Measurements from ENCODE around the gene CDH1. TPM values are rescaled to one million over a fixed set of nuclear protein-coding genes. Genes with fewer than 3 reads are reported as not detected.

Gene CDH1
- total and polyA plus RNA-seq, 2 experiments from 2014 or later = 64.1 to 142 TPM

GRCh38 chr16:68695575-68695974 is 41.5 kb upstream of the CDH1 start:
- H3K4me2 ChIP-seq = no peak overlapping the region
- no peak overlapping the region for H2AFZ ChIP-seq
- no peaks in the 10 kb centered on the region for H3K4me1 ChIP-seq (ENCODE audit: insufficient read depth)
- H3F3A ChIP-seq (replicated peaks; ENCODE audit: low read depth) = peaks cover 3% of the 10 kb centered on the region
- H3K79me2 ChIP-seq (replicated peaks; ENCODE audit: insufficient read depth) = no peaks in the 10 kb centered on the region
- no peak for ATAC-seq
- peaks cover 45% of the 10 kb centered on the region for H3K36me3 ChIP-seq (ENCODE audit: insufficient read depth)
- Mint-ChIP-seq H3K36me3 (ENCODE audit: low read depth) (peaks cover 58% of the 10 kb centered on the region), H3K27ac (no peak overlapping the region), H3K9me3 (no peaks in the 10 kb centered on the region), H3K27me3 (ENCODE audit: insufficient read depth, low read depth, poor library complexity) (peaks cover 2% of the 10 kb centered on the region), H3K4me3 (no peak overlapping the region), H3K4me1 (peaks cover 3% of the 10 kb centered on the region; the same call in 1 of the 3 replicates)
- no peaks in the 10 kb centered on the region for H3K9me2 ChIP-seq (ENCODE audit: insufficient read depth)
- DNase-seq (ENCODE audit: low spot score) = no peak
- no peak overlapping the region for H3K27ac ChIP-seq (ENCODE audit: low read depth)
- TF ChIP-seq ZNF331 (CRISPR knock-in tag; IDR thresholded peaks at IDR 0.05; ENCODE audit: low read depth) (no peak), EZH2 (IDR thresholded peaks at IDR 0.05; ENCODE audit: low read depth, unreplicated experiment) (no peak), NANOG (IDR thresholded peaks at IDR 0.05; ENCODE audit: borderline replicate concordance) (no peak), ZNF462 (CRISPR knock-in tag; IDR thresholded peaks at IDR 0.05) (no peak), EZH2phosphoT487 (IDR thresholded peaks at IDR 0.05; ENCODE audit: unreplicated experiment) (no peak), STAT1 (IDR thresholded peaks at IDR 0.05; ENCODE audit: unreplicated experiment) (no peak), ZNF114 (CRISPR knock-in tag; IDR thresholded peaks at IDR 0.05) (no peak), JUNB (IDR thresholded peaks at IDR 0.05; ENCODE audit: unreplicated experiment) (no peak), CTCF (conservative IDR thresholded peaks at IDR 0.05; ENCODE audit: low read depth in 2 of 2) (no peak), POLR2AphosphoS5 (IDR thresholded peaks at IDR 0.05; ENCODE audit: low read depth) (no peak)
- H3K27me3 ChIP-seq (ENCODE audit: insufficient read depth) = no peaks in the 10 kb centered on the region
- H4K20me1 ChIP-seq (replicated peaks; ENCODE audit: insufficient read depth) = peaks cover 6% of the 10 kb centered on the region
- no peak overlapping the region for H3K4me3 ChIP-seq

Data from GM23338 (cell line).